Measurements from ENCODE around the gene ERBB4. TPM values are rescaled to one million over a fixed set of nuclear protein-coding genes. Genes with fewer than 3 reads are reported as not detected.

The ERBB4 gene
- total and polyA plus RNA-seq, 10 of the 15 experiments (the other 5 are each of a cell fraction or from before 2014, with no cell fraction given) = under 0.01 to 0.23 (median 0.01) TPM; not detected in 4

DNA sequence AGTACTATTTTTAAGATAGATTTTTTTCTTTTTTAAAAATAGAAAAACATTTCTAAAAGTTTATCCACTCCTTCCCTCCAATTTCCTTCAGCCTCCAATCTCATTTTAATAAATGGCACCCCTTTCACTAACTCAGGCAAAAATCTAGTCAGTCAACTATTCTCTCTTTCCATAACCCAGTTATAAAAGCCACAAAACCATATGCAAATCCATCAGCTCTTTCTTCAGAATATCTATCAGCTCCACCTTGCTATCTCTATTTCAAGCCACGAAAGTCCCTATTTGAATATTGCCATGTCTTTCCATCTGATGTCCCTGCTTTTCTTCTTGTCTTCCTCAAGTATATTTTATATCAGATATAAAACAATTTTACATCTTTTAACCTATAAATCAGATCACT lies 397.1 kb downstream of the ERBB4 start:
- Histone ChIP-seq H4K20me1 (ENCODE audit: control insufficient read depth, insufficient read depth) (no peaks in the 10 kb centered on the region), H3K27me3 (replicated peaks in 1 of 2; ENCODE audit: control insufficient read depth in 2 of 2, insufficient read depth in 2 of 2, low read length in 1 of 2) (no peaks in the 10 kb centered on the region; a peak in 1 of 4 replicates), H3K4me1 (ENCODE audit: control insufficient read depth, insufficient read depth, low read length) (no peaks in the 10 kb centered on the region), H3K9ac (ENCODE audit: control insufficient read depth, insufficient read depth, low read length) (no peak overlapping the region), H3K27ac (ENCODE audit: control insufficient read depth, insufficient read depth) (no peak overlapping the region), H3K9me3 (replicated peaks; ENCODE audit: control insufficient read depth, insufficient read depth, low read length) (no peaks in the 10 kb centered on the region), H3K4me3 (no peak overlapping the region), H2AFZ (ENCODE audit: control insufficient read depth, low read depth, low read length) (no peak overlapping the region), H3K36me3 (ENCODE audit: control insufficient read depth in 2 of 2, insufficient read depth in 2 of 2, low read length in 1 of 2) (no peaks in the 10 kb centered on the region), H3K4me2 (ENCODE audit: control insufficient read depth, insufficient read depth) (no peak overlapping the region), H3K79me2 (ENCODE audit: control insufficient read depth, insufficient read depth, low read length) (no peaks in the 10 kb centered on the region)
- no peak for DNase-seq (ENCODE audit: low read depth, low spot score)
- no TSS peak for BruUV-seq (replicated peaks)
- ChIA-PET SMC1A (ENCODE audit: uncharacterized antibody, unreplicated experiment) (no interaction called here), RAD21 (ENCODE audit: unreplicated experiment) (no interaction called here), CTCF (no interaction called here), POLR2A (no interaction called here)
- no peak for ATAC-seq
- FAIRE-seq = no peak
- WGBS (ENCODE audit: insufficient coverage, insufficient replicate concordance, low lambda C conversion rate, missing lambda C conversion rate) = 0% methylated on average over 1 of the region's 1 CpG
- TF ChIP-seq CREM (IDR thresholded peaks at IDR 0.05; ENCODE audit: low read depth) = no peak
- TF ChIP-seq, protein P1, sequence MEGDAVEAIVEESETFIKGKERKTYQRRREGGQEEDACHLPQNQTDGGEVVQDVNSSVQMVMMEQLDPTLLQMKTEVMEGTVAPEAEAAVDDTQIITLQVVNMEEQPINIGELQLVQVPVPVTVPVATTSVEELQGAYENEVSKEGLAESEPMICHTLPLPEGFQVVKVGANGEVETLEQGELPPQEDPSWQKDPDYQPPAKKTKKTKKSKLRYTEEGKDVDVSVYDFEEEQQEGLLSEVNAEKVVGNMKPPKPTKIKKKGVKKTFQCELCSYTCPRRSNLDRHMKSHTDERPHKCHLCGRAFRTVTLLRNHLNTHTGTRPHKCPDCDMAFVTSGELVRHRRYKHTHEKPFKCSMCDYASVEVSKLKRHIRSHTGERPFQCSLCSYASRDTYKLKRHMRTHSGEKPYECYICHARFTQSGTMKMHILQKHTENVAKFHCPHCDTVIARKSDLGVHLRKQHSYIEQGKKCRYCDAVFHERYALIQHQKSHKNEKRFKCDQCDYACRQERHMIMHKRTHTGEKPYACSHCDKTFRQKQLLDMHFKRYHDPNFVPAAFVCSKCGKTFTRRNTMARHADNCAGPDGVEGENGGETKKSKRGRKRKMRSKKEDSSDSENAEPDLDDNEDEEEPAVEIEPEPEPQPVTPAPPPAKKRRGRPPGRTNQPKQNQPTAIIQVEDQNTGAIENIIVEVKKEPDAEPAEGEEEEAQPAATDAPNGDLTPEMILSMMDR (IDR thresholded peaks at IDR 0.05 in 2 of 3, conservative IDR thresholded peaks at IDR 0.05 in 1 of 3; ENCODE audit: control insufficient read depth in 2 of 3, extremely low read depth in 1 of 3, insufficient read depth in 1 of 3, low read depth in 3 of 3, low read length in 3 of 3) = no peak
- no peak for TF ChIP-seq CBX3 (IDR thresholded peaks at IDR 0.05; ENCODE audit: borderline replicate concordance, low read depth)
- TF ChIP-seq, protein P2, sequence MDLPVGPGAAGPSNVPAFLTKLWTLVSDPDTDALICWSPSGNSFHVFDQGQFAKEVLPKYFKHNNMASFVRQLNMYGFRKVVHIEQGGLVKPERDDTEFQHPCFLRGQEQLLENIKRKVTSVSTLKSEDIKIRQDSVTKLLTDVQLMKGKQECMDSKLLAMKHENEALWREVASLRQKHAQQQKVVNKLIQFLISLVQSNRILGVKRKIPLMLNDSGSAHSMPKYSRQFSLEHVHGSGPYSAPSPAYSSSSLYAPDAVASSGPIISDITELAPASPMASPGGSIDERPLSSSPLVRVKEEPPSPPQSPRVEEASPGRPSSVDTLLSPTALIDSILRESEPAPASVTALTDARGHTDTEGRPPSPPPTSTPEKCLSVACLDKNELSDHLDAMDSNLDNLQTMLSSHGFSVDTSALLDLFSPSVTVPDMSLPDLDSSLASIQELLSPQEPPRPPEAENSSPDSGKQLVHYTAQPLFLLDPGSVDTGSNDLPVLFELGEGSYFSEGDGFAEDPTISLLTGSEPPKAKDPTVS (IDR thresholded peaks at IDR 0.05; ENCODE audit: low read depth, low read length) = no peak
- TF ChIP-seq FOXK2 (IDR thresholded peaks at IDR 0.05) = no peak
- in situ Hi-C loops (cut with MboI) (no loop called here), intact Hi-C loops (cut with micrococcal nuclease; ENCODE audit: unreplicated experiment) (loop anchor here (10.0 kb wide), 1 partner anchor 397 kb away; no protein-coding TSS in a partner anchor)
